ENCODE measurements around the gene CEP131.

CEP131 gene

GRCh38 chr17:81173052-81173761 is 49.6 kb downstream of the CEP131 start:
- Histone ChIP-seq H3K27ac (replicated peaks) (no peak overlapping the region), H3K27me3 (ENCODE audit: insufficient read depth, poor library complexity, severe bottlenecking) (peaks cover 6% of the 10 kb centered on the region), H3K4me3 (replicated peaks; ENCODE audit: insufficient read depth, low read length) (no peak overlapping the region)
- TF ChIP-seq SPI1 (IDR thresholded peaks at IDR 0.05; ENCODE audit: borderline replicate concordance, low read depth) (no peak), POLR2AphosphoS5 (IDR thresholded peaks at IDR 0.05; ENCODE audit: low read depth) (no peak), REST (IDR thresholded peaks at IDR 0.05; ENCODE audit: insufficient replicate concordance, low read depth) (no peak), CTCF (IDR thresholded peaks at IDR 0.05; ENCODE audit: insufficient read depth, low read length) (no peak), GABPA (IDR thresholded peaks at IDR 0.05; ENCODE audit: low read depth) (no peak)
- no peak for DNase-seq (ENCODE audit: low read depth in 1 of 2, low spot score in 1 of 2)

- no peak for DNase-seq (ENCODE audit: low read depth in 1 of 2, low spot score in 1 of 2)
- no peak overlapping the region for H3K27ac ChIP-seq (replicated peaks)
- no peak for TF ChIP-seq REST (IDR thresholded peaks at IDR 0.05; ENCODE audit: insufficient replicate concordance, low read depth)
- no peak for TF ChIP-seq POLR2AphosphoS5 (IDR thresholded peaks at IDR 0.05; ENCODE audit: low read depth)
- no peak for TF ChIP-seq GABPA (IDR thresholded peaks at IDR 0.05; ENCODE audit: low read depth)
- H3K27me3 ChIP-seq (ENCODE audit: insufficient read depth, poor library complexity, severe bottlenecking): peaks cover 13% of the 10 kb centered on the region
- no peak overlapping the region for H3K4me3 ChIP-seq (replicated peaks; ENCODE audit: insufficient read depth, low read length)
These were observed 50.8 kb downstream of the CEP131 start for GRCh38 chr17:81171941-81172340.

- no peak for DNase-seq (ENCODE audit: low read depth in 1 of 2, low spot score in 1 of 2)
These were observed 51.9 kb downstream of the CEP131 start for GRCh38 chr17:81170727-81171494.

More at GRCh38 chr17:81170727-81171494, 51.9 kb downstream of the CEP131 start:
- Histone ChIP-seq H3K27me3 (ENCODE audit: insufficient read depth, poor library complexity, severe bottlenecking) (peaks cover 18% of the 10 kb centered on the region), H3K27ac (replicated peaks) (no peak overlapping the region), H3K4me3 (replicated peaks; ENCODE audit: insufficient read depth, low read length) (no peak overlapping the region)
- no peak for TF ChIP-seq REST (IDR thresholded peaks at IDR 0.05; ENCODE audit: insufficient replicate concordance, low read depth)
- no peak for TF ChIP-seq CTCF (IDR thresholded peaks at IDR 0.05; ENCODE audit: insufficient read depth, low read length)
- TF ChIP-seq POLR2AphosphoS5 (IDR thresholded peaks at IDR 0.05; ENCODE audit: low read depth): no peak
- TF ChIP-seq GABPA (IDR thresholded peaks at IDR 0.05; ENCODE audit: low read depth): no peak
- TF ChIP-seq SPI1 (IDR thresholded peaks at IDR 0.05; ENCODE audit: borderline replicate concordance, low read depth): no peak

Measured in HL-60 (cell line).